HepG2 (cell line): ENCODE measurements around the gene UQCC5. TPM values are rescaled to one million over a fixed set of nuclear protein-coding genes. Genes with fewer than 3 reads are reported as not detected.
A peak's percentile ranks its signal among the peaks of the same experiment; 100 is the strongest.

Experiments used
- ATAD3A ChIP-seq: sonication (generic); formaldehyde crosslinking; IDR thresholded peaks from 2 replicates; pipeline ENCODE4 v1.4.0; 2020; ENCODE audit warnings: missing genetic modification reagents
- ELF1 ChIP-seq: sonication (generic); formaldehyde crosslinking; IDR thresholded peaks from 2 replicates; pipeline ENCODE4 v1.4.0; 2020; ENCODE audit warnings: missing genetic modification reagents
- GATA4 ChIP-seq: sonication (generic); IDR thresholded peaks from 2 replicates; pipeline ENCODE4 v1.6.1; 2016; ENCODE audit warnings: antibody characterized with exemption, low read depth, borderline replicate concordance
- HNF4A ChIP-seq: sonication (generic); formaldehyde crosslinking; IDR thresholded peaks from 2 replicates; pipeline ENCODE4 v1.4.0; 2020; ENCODE audit warnings: missing genetic modification reagents
- REPIN1 ChIP-seq: sonication (generic); formaldehyde crosslinking; IDR thresholded peaks from 2 replicates; pipeline ENCODE4 v1.8.0; 2022; ENCODE audit warnings: missing genetic modification reagents, low read depth, mild to moderate bottlenecking, borderline replicate concordance
- SALL2 ChIP-seq: sonication (generic); formaldehyde crosslinking; IDR thresholded peaks from 2 replicates; pipeline ENCODE4 v1.8.1; 2023; ENCODE audit warnings: mild to moderate bottlenecking, missing genetic modification reagents, inconsistent platforms
- TSC22D2 ChIP-seq: sonication (generic); formaldehyde crosslinking; IDR thresholded peaks from 2 replicates; pipeline ENCODE4 v1.5.1; 2020; ENCODE audit warnings: missing genetic modification reagents, mild to moderate bottlenecking, borderline replicate concordance
- ZNF235 ChIP-seq: sonication (generic); formaldehyde crosslinking; IDR thresholded peaks from 2 replicates; pipeline ENCODE4 v1.8.1; 2023; ENCODE audit warnings: mild to moderate bottlenecking, missing genetic modification reagents, borderline replicate concordance
- ZNF33A ChIP-seq: sonication (generic); formaldehyde crosslinking; IDR thresholded peaks from 2 replicates; pipeline ENCODE4 v1.5.1; 2020; ENCODE audit warnings: missing genetic modification reagents, mild to moderate bottlenecking, moderate library complexity, borderline replicate concordance
- ZNF788 ChIP-seq: sonication (generic); formaldehyde crosslinking; IDR thresholded peaks from 2 replicates; pipeline ENCODE4 v1.5.0; 2020; ENCODE audit warnings: mild to moderate bottlenecking, missing genetic modification reagents, borderline replicate concordance
- ZNF792 ChIP-seq: IDR thresholded peaks from 2 replicates; pipeline ENCODE4 v1.6.1; 2016
- polyA plus RNA-seq, 8 experiments: library from polyadenylated mRNA; depleted of rRNA in 3 of 8; stranded (reverse) in 7 of 8; unstranded in 1 of 8; fragments of >200 nt; fragmentation: Illumina TruSeq in 4 of 8; extraction: Trizol in 4 of 8; gene quantifications; 2 replicates each; pipeline versions ENCODE4 v1.2.1 to v1.2.3, GENCODE V29; 2011 to 2016; ENCODE audit warnings: low read depth in 4 of 8, missing spikeins in 1 of 8, mixed read lengths in 1 of 8; ENCODE audit not compliant: insufficient read depth in 1 of 8
- total RNA-seq, 5 experiments: library from RNA; depleted of rRNA; stranded (reverse); fragments of >200 nt; fragmentation: Illumina TruSeq; extraction: Trizol; gene quantifications; 2 replicates each; pipeline ENCODE4 v1.2.3, GENCODE V29; 2016; ENCODE audit warnings: low read depth in 1 of 5
- TF ChIP-seq, protein P1 (sequence below): sonication (generic); formaldehyde crosslinking; IDR thresholded peaks from 2 replicates; pipeline ENCODE4 v1.5.0; 2020; ENCODE audit warnings: mild to moderate bottlenecking, missing genetic modification reagents, borderline replicate concordance
- TF ChIP-seq, protein P2 (sequence below): sonication (generic); formaldehyde crosslinking; IDR thresholded peaks from 2 replicates; pipeline ENCODE4 v1.9.0; 2022; ENCODE audit warnings: low read depth, missing genetic modification reagents
- TF ChIP-seq, protein P3 (sequence below): sonication (generic); formaldehyde crosslinking; IDR thresholded peaks from 2 replicates; pipeline ENCODE4 v1.5.0; 2020; ENCODE audit warnings: mild to moderate bottlenecking, missing genetic modification reagents
- TF ChIP-seq, protein P4 (sequence below): IDR thresholded peaks from 2 replicates; pipeline ENCODE4 v1.6.1; 2018; ENCODE audit warnings: missing genetic modification reagents

UQCC5 gene
- total and polyA plus RNA-seq, 2 of the 13 experiments (the other 11 are each of a cell fraction or from before 2014, with no cell fraction given) = 15.4 to 29.5 TPM

DNA sequence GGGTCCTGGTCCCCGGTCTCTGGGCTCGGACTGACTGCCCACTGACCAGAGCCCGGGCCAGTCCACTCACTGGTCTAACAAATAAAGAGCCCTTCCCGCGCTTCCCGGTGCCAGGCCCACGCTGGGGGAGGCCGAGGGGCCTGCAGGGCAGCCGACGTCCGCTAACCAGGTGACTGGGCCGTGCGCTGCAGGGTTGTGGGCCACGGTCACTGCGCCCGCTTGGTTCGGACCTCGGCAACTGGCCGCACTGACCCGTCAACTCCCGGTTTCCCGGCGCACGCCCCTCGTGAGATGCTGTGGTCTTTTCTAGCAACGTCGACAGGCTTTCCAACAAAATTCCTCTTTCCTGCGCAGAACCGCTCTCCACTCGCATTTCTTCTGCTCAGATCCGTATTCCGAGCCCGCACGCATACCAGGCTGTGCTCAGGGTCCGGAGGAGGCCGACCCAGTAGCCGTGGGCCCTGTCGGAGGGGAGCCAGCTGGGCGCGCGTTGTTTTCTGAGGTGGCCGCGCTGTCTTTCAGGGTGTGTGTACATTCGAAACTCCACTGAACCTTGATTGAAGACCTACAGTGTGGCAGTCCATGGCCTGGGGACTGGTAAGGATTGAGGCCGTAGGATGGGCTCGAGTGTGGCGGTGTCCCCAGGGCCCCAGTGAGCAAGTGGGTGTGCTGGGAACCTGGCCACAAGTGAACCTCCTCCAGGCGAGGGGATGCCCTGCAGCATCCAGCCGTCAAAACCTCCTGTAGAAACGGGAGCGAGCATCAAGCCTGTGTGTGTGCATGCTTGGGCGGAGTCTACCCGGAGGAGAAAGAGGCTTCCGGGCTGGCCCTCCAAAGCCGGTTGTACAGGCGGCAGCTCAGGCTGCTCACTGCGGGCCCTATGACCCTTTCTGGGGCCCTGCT is 1.9 kb upstream of the UQCC5 start (continued):
- TF ChIP-seq, protein P1, sequence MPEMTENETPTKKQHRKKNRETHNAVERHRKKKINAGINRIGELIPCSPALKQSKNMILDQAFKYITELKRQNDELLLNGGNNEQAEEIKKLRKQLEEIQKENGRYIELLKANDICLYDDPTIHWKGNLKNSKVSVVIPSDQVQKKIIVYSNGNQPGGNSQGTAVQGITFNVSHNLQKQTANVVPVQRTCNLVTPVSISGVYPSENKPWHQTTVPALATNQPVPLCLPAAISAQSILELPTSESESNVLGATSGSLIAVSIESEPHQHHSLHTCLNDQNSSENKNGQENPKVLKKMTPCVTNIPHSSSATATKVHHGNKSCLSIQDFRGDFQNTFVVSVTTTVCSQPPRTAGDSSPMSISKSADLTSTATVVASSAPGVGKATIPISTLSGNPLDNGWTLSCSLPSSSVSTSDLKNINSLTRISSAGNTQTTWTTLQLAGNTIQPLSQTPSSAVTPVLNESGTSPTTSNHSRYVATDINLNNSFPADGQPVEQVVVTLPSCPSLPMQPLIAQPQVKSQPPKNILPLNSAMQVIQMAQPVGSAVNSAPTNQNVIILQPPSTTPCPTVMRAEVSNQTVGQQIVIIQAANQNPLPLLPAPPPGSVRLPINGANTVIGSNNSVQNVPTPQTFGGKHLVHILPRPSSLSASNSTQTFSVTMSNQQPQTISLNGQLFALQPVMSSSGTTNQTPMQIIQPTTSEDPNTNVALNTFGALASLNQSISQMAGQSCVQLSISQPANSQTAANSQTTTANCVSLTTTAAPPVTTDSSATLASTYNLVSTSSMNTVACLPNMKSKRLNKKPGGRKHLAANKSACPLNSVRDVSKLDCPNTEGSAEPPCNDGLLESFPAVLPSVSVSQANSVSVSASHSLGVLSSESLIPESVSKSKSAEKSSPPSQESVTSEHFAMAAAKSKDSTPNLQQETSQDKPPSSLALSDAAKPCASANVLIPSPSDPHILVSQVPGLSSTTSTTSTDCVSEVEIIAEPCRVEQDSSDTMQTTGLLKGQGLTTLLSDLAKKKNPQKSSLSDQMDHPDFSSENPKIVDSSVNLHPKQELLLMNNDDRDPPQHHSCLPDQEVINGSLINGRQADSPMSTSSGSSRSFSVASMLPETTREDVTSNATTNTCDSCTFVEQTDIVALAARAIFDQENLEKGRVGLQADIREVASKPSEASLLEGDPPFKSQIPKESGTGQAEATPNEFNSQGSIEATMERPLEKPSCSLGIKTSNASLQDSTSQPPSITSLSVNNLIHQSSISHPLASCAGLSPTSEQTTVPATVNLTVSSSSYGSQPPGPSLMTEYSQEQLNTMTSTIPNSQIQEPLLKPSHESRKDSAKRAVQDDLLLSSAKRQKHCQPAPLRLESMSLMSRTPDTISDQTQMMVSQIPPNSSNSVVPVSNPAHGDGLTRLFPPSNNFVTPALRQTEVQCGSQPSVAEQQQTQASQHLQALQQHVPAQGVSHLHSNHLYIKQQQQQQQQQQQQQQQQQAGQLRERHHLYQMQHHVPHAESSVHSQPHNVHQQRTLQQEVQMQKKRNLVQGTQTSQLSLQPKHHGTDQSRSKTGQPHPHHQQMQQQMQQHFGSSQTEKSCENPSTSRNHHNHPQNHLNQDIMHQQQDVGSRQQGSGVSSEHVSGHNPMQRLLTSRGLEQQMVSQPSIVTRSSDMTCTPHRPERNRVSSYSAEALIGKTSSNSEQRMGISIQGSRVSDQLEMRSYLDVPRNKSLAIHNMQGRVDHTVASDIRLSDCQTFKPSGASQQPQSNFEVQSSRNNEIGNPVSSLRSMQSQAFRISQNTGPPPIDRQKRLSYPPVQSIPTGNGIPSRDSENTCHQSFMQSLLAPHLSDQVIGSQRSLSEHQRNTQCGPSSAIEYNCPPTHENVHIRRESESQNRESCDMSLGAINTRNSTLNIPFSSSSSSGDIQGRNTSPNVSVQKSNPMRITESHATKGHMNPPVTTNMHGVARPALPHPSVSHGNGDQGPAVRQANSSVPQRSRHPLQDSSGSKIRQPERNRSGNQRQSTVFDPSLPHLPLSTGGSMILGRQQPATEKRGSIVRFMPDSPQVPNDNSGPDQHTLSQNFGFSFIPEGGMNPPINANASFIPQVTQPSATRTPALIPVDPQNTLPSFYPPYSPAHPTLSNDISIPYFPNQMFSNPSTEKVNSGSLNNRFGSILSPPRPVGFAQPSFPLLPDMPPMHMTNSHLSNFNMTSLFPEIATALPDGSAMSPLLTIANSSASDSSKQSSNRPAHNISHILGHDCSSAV (CRISPR knock-in tag) = no peak
- no peak for TF ChIP-seq TSC22D2 (CRISPR knock-in tag)
- TF ChIP-seq, protein P2, sequence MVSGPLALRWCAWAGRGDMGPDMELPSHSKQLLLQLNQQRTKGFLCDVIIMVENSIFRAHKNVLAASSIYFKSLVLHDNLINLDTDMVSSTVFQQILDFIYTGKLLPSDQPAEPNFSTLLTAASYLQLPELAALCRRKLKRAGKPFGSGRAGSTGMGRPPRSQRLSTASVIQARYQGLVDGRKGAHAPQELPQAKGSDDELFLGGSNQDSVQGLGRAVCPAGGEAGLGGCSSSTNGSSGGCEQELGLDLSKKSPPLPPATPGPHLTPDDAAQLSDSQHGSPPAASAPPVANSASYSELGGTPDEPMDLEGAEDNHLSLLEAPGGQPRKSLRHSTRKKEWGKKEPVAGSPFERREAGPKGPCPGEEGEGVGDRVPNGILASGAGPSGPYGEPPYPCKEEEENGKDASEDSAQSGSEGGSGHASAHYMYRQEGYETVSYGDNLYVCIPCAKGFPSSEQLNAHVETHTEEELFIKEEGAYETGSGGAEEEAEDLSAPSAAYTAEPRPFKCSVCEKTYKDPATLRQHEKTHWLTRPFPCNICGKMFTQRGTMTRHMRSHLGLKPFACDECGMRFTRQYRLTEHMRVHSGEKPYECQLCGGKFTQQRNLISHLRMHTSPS = no peak
- TF ChIP-seq ZNF792 (CRISPR knock-in tag) = 0 out of 2 replicates have a peak, but pooled peaks have one; percentile 14
- no peak for TF ChIP-seq REPIN1 (CRISPR knock-in tag)
- no peak for TF ChIP-seq HNF4A
- TF ChIP-seq ATAD3A (CRISPR knock-in tag) = no peak
- 0 out of 2 replicates have a peak, but pooled peaks have one; percentile 66 for TF ChIP-seq ZNF33A (CRISPR knock-in tag)
- peak; percentile 56; the same call in 1 of the 2 replicates for TF ChIP-seq ZNF788 (CRISPR knock-in tag)
- no peak for TF ChIP-seq ZNF235 (CRISPR knock-in tag)
- peak; percentile 61; the same call in 1 of the 2 replicates for TF ChIP-seq SALL2 (CRISPR knock-in tag)
- TF ChIP-seq, protein P3, sequence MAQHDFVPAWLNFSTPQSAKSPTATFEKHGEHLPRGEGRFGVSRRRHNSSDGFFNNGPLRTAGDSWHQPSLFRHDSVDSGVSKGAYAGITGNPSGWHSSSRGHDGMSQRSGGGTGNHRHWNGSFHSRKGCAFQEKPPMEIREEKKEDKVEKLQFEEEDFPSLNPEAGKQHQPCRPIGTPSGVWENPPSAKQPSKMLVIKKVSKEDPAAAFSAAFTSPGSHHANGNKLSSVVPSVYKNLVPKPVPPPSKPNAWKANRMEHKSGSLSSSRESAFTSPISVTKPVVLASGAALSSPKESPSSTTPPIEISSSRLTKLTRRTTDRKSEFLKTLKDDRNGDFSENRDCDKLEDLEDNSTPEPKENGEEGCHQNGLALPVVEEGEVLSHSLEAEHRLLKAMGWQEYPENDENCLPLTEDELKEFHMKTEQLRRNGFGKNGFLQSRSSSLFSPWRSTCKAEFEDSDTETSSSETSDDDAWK (CRISPR knock-in tag) = no peak
- TF ChIP-seq ELF1 (CRISPR knock-in tag) = no peak
- TF ChIP-seq GATA4 = no peak
- TF ChIP-seq, protein P4, sequence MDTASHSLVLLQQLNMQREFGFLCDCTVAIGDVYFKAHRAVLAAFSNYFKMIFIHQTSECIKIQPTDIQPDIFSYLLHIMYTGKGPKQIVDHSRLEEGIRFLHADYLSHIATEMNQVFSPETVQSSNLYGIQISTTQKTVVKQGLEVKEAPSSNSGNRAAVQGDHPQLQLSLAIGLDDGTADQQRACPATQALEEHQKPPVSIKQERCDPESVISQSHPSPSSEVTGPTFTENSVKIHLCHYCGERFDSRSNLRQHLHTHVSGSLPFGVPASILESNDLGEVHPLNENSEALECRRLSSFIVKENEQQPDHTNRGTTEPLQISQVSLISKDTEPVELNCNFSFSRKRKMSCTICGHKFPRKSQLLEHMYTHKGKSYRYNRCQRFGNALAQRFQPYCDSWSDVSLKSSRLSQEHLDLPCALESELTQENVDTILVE (CRISPR knock-in tag) = no peak
